HG03025 (cell line): ENCODE data around the gene CEND1.

Experiments used
- ATAC-seq: cut with Tn5 transposase; IDR thresholded peaks from one replicate; pipeline ENCODE4 v1.9.1; 2021; ENCODE audit warnings: mild to moderate bottlenecking, moderate library complexity; ENCODE audit not compliant: unreplicated experiment, low FRiP score

CEND1 gene

DNA sequence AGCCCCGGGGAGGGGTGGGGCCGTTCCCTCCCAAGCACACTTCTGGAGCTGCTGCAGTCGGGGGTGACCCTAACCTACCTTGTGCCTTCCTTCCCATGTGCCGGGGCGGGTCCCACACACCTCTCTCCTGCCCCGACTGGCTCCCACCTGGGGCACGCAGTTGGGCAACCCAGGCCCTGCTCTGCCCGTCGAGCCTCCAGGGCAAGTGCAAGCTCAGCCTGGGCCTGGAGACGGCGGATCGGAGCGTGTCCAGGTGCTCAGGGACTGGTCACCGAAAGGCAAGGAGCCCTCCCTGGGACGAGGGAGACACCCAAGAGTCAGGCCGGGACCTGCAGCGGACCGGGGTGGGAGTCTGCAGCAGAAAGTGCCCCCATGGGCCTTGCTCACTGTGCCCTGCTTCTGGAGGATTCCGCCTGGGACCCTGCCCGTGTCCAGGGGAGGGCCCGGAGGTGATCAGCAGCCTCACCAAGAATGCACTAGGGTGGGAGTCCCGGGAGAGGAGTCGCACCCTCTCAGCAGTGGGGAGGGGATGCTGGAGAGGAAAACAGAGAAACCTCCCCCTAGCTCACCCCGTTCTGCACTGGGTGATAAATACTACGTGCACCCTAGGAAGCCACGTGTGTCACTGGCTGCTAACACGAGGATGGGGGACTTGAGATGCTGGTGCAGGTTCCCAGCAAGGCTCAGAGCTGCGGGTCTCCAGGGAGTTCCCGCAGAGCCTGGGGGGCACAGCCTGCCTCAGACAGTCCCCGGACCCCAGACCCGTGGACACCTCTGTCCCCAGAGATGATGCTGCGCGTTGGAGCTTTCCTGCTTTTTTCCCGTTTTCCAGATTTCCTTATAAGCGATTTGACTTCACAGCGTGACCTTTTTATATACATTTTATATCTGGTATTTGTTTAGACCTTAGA, 7.4 kb downstream of the CEND1 start:
- no peak for ATAC-seq

GRCh38 chr11:779955-780532, 9.8 kb downstream of the CEND1 start:
- no peak for ATAC-seq

- ATAC-seq = no peak
Measured at GRCh38 chr11:778976-779954, 10.6 kb downstream of the CEND1 start.

DNA sequence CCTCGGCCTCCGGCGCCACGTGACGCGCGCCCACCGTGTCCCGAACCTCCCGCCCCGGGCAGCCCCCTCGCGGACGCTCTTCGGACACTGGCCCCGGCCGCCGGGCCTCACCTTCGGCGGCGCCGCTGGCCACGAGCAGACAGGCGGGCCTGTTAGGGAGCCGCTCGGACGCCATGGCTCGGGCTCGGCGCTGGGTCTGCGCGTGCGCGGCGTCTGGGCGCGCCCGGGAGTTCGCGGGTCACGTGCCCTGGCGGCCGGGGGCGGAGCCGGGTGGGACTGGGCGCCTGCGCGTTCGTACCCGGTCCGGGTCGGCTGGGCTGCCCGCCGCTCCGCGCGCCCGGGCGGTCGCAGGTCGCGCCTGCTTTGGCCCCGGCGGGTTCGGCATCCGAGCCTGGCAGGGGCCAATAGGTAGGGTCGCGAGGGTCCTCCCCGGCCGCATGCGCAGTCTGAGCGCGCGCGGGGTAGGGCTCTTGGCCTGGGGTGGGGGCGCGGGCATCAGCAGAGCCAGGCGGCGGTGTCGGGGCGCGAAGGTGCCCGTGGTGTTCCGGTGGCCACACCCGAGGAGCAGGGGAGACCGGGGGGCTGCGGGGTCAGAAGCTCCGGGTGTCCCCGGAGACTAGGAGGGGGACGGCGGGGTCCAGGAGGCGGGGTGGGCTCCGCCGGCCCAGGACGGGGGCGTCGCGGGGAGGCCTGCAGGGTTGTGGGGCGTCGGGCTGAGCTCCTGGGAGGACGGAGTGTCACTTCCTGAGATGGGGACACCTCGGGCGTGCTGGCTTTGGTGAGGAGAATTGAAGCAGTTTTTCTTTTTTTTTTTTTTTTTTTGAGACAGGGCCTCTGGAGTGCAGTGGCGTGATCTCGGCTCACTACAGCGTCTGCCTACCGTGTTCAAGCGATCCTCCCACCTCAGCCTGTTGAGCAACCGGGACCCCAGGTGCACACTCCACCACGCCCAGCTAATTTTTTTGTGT, 12.3 kb downstream of the CEND1 start, which contains the start of gene GATD1:
Gene GATD1, minus strand, starts transcription at position 200 of the 968 bp plus-strand sequence. Its CDS starts 25 bp downstream, at position 175.
- peak; percentile 69 for ATAC-seq

GRCh38 chr11:776561-777287, 13.2 kb downstream of the CEND1 start:
- peak; percentile 35 for ATAC-seq

GRCh38 chr11:776263-776560, 13.7 kb downstream of the CEND1 start:
- no peak for ATAC-seq

DNA sequence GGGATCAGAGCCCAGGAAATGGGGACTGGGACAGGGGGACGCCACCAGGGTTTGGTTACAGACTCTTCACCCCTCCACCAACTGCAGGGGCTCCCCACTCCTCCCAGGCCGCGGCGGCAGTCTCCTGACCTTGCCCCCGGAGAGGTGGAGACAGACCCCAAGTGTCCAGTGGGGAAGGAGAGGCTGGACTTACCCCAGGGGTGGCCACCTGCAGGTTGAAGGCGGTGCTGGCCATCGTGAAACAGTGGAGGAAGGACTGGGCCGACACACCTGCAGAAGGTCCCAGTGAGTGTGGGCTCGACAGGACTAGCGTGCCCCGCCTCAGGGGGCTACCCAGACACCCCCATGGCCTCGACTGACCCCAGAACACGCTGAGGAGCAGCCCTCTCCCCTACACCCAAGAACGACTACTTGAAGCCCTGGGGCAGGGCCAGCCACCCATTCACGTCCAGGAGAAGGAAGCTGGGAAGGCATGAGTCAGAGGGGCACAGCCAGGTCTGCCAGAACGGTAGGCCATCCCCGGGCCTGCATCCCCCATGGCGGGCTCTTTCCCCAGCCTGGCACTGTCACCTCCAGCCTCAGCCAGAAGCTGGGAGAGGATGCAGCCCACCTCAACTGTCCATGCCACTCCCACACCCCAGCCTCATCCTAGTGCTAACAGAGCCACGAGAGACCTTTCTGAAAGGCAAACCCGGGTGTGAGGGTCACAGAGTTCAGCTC, 14.9 kb downstream of the CEND1 start:
- no peak for ATAC-seq

DNA sequence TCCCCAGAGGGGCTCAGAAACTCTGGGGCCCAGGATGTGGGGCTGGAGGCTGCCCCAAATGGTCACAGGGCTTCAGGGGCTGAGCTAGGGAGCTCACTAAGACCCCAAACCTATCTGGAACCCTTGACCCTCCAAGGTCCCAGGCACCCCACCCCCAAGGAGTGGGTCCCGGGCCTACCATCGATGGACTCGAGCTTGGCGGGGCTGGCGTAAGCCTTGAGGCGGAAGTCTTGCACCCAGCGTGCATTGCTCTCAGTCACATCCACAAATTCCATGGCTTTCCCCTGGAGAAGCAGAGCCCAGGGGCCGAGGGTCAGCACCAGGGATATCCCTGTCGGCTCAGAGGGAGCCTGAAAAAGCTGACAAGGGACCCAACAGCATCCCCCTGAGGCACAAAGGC, 16.1 kb downstream of the CEND1 start:
- ATAC-seq = no peak

- ATAC-seq = no peak
Measured at GRCh38 chr11:773425-773824, 16.5 kb downstream of the CEND1 start.

- no peak for ATAC-seq
Measured at GRCh38 chr11:772429-773390, 17.2 kb downstream of the CEND1 start.

- no peak for ATAC-seq
Measured at GRCh38 chr11:771617-772204, 18.2 kb downstream of the CEND1 start.

- no peak for ATAC-seq
Measured at GRCh38 chr11:770642-771616, 19.0 kb downstream of the CEND1 start.

DNA sequence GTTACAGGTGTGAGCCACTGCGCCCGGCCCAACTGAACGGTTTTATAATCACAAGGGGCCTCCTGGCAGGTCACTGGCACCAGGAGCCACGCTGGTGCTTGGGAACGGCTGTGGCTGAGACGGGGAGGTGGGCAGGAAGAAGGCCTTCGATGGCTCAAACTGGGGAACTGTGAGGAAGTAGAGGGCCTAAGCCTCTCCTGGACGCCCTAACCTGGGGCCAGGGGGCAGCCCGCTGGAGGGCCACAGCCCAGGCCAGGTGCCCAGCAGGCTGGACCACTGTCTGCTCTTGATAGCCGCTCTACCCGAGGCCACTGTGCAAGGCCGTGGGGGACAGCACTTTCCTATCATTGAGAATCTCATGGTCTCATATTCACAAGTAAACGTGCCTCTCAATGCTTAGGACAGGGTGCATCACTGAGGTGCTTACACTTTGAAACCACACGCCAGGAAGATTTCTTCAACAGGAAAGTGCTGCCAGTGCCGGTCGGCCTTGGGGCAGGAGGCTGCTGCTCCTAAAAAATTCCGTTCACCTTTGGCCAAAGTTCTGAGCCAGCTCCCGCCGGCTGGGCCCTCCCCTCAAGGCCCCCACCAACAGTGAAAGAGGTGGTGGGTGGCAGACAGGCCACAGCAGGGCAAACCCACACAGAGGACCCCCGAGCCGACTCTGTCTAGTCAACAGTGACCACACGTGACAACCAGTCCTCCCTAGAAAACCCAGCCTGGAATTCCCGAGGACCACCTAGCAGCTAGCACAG, 19.8 kb downstream of the CEND1 start:
- no peak for ATAC-seq

DNA sequence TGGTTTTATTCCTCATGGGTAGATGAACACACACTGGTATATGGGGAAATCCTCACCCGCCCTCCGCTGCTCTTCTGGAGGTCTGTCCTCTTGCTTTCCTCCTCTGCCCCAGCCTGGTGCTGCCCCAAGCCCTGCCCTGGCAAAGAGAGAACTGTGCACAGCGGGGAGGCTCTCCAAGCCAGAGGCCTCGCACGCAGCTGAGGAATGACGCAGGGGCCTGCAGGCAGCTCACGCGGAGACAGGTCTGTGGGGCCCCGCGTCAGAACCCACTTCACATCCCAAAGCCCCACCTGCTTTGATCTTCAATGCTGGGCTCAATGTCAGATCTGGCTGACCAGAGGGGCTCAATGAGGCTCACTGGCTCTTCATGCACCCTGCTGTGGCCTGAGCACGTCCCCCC, 22.7 kb downstream of the CEND1 start:
- ATAC-seq = no peak

GRCh38 chr11:766936-767210, 23.0 kb downstream of the CEND1 start:
- ATAC-seq = no peak
